ENCODE results near the gene ING5. TPM values are rescaled to one million over a fixed set of nuclear protein-coding genes. Genes with fewer than 3 reads are reported as not detected.

ING5 gene
- polyA plus RNA-seq, 3 donors: 6.5 to 29.5 (median 6.6) TPM

GRCh38 chr2:241730671-241731293 is 28.9 kb downstream of the ING5 start:
- no peak overlapping the region for H3K4me3 Mint-ChIP-seq
- no peaks in the 10 kb centered on the region for H3K79me2 ChIP-seq (ENCODE audit: insufficient read depth, low read length)
- peak in 1 of 3 donors; percentile 3 for DNase-seq

More at GRCh38 chr2:241730671-241731293, 28.9 kb downstream of the ING5 start:
- H3K9me3 ChIP-seq (replicated peaks in 1 of 2; ENCODE audit: control insufficient read depth in 1 of 2, insufficient read depth in 1 of 2, low read length in 2 of 2): peaks cover 0 to 1% of the 10 kb centered on the region in 2 donors
- H3K4me1 ChIP-seq (ENCODE audit: control insufficient read depth in 1 of 2, insufficient read depth in 2 of 2, low read length in 2 of 2): peaks cover 18 to 32% of the 10 kb centered on the region in 2 donors
- no peak overlapping the region for H3K4me3 ChIP-seq (replicated peaks in 1 of 3; ENCODE audit: low read depth in 2 of 3, low read length in 3 of 3)
- no peaks in the 10 kb centered on the region for H3K36me3 ChIP-seq (replicated peaks in 1 of 2; ENCODE audit: control insufficient read depth in 1 of 2, insufficient read depth in 2 of 2, low read length in 2 of 2)
- peaks cover under 1 to 1% of the 10 kb centered on the region in 2 donors for H3K36me3 Mint-ChIP-seq
- no peaks in the 10 kb centered on the region for H4K20me1 ChIP-seq (ENCODE audit: insufficient read depth, low read length)
- H3K27me3 ChIP-seq (ENCODE audit: control insufficient read depth in 2 of 2, insufficient read depth in 2 of 2, low read length in 2 of 2): no peaks in the 10 kb centered on the region
- peak overlapping the region; percentile 54 for H2AFZ ChIP-seq (ENCODE audit: insufficient read depth, low read depth, low read length, poor library complexity, severe bottlenecking)
- H3K27me3 Mint-ChIP-seq (ENCODE audit: low read depth in 3 of 3): peaks cover 0 to 5% (median 2%) of the 10 kb centered on the region in 3 donors
- peaks cover 0 to 9% (median 6%) of the 10 kb centered on the region in 7 donors for H3K9me3 Mint-ChIP-seq
- WGBS (ENCODE audit: insufficient coverage): 63% methylated on average over 3 of the region's 12 CpGs
- H3K4me1 Mint-ChIP-seq: peaks cover 27% of the 10 kb centered on the region
- H3K4me2 ChIP-seq (replicated peaks; ENCODE audit: extremely low read depth, low read length, poor library complexity, severe bottlenecking): peak overlapping the region; percentile 44
- H3K27ac ChIP-seq (ENCODE audit: low read depth in 1 of 2, low read length in 2 of 2): no peak overlapping the region
- peak overlapping the region in 3 of 7 donors; percentile 40 to 74 (median 65) for H3K27ac Mint-ChIP-seq
- no peak for TF ChIP-seq CTCF (IDR thresholded peaks at IDR 0.05)
- H3K9ac ChIP-seq (ENCODE audit: insufficient read depth, low read length, poor library complexity, severe bottlenecking): no peak overlapping the region
- intact Hi-C loops (cut with micrococcal nuclease): loop anchor here (10.0 kb wide), 4 partner anchors 46 to 736 kb away; partner anchors contain the start of genes DTYMK (in 2 of the 2), FARP2 (in 1 of the 2) and SNED1 (in 1 of the 2)
